Right lobe of liver (tissue), 6 donors: ENCODE results near the gene CELSR1. TPM values are rescaled to one million over a fixed set of nuclear protein-coding genes. Genes with fewer than 3 reads are reported as not detected.

ENCODE experiments used
- ATAC-seq, 4 donors: fragments of 200-7000 bp; cut with Tn5 transposase; one replicate each; pipeline ENCODE4 v1.9.1; 2020; ENCODE audit warnings: mild to moderate bottlenecking in 4 of 4, moderate library complexity in 4 of 4
- DNase-seq, 3 donors: peaks; one replicate each; pipeline ENCODE4 v3.0.0-alpha.2; 2020
- H3K27ac ChIP-seq, 3 donors: fragments of 200-600 bp; one replicate each; pipeline ENCODE4 v1.8.0; 2022
- H3K27me3 ChIP-seq, 2 donors: fragments of 200-600 bp; one replicate each; pipeline ENCODE4 v1.8.0; 2022
- H3K36me3 ChIP-seq, 4 donors: fragments of 200-600 bp; sonication (generic) in 1 of 4; one replicate each; pipeline versions ENCODE4 v1.5.1 to v1.8.0; 2017 to 2022; ENCODE audit warnings: control low read depth in 1 of 4
- H3K4me1 ChIP-seq, 4 donors: fragments of 200-600 bp; sonication (generic) in 1 of 4; one replicate each; pipeline versions ENCODE4 v1.5.1 to v1.8.0; 2017 to 2022; ENCODE audit warnings: control low read depth in 1 of 4
- H3K4me3 ChIP-seq, 3 donors: fragments of 200-600 bp; one replicate each; pipeline ENCODE4 v1.8.0; 2022
- H3K9me3 ChIP-seq, 4 donors: fragments of 200-600 bp; sonication (generic) in 1 of 4; one replicate each; pipeline versions ENCODE4 v1.5.1 to v1.8.0; 2017 to 2022; ENCODE audit warnings: control low read depth in 1 of 4
- POLR2A ChIP-seq: fragments of 450-650 bp; IDR thresholded peaks from one replicate; pipeline ENCODE4 v1.6.1; 2017; ENCODE audit warnings: antibody characterized with exemption, mild to moderate bottlenecking
- WGBS: methylation state at CpG from one replicate; pipeline ENCODE4 v1.1.6; 2018; ENCODE audit warnings: low coverage, low lambda C conversion rate; ENCODE audit not compliant: insufficient coverage; ENCODE audit errors: missing lambda C conversion rate; 5-methylcytosine and 5-hydroxymethylcytosine counted together
- intact Hi-C, 2 donors: fragments of 100-400 bp; cut with DNase I; formaldehyde crosslinking; loops; one replicate each; pipeline versions ENCODE4 v1.11.2 to v1.14.1; 2022
- total RNA-seq, 6 experiments: library from RNA; depleted of rRNA in 2 of 6; stranded (reverse); fragments of >200 nt in 2 of 6; fragmentation: NEBNext Ultra II Directional in 3 of 6; extraction: Animal tissue kit (Norgen Biotek cat#: 25700) in 3 of 6; gene quantifications; one replicate each; pipeline versions ENCODE4 v1.1.0 to v1.2.4, GENCODE V29; 2016 to 2023
- TF ChIP-seq, protein P1 (sequence below), 4 donors: fragments of 200-600 bp in 3 of 4; fragments of 450-650 bp in 1 of 4; IDR thresholded peaks; one replicate each; pipeline versions ENCODE4 v1.5.1 to v1.8.0; 2016 to 2022; ENCODE audit warnings: antibody characterized with exemption in 4 of 4, mild to moderate bottlenecking in 2 of 4
- donor health status: DM: no; HTN: yes; CAD: no.
- donor health status: DM: no; HTN: no; CAD: no.
- donor health status: DM: no; HTN: no; CAD: no.
- donor health status: DM: no; HTN: yes; CAD: no.
- donor health status: DM: no; HTN: yes; CAD: no.

Gene CELSR1
- total RNA-seq, 6 experiments from 2014 or later, result 2.9 to 8.2 (median 5.0) TPM

DNA sequence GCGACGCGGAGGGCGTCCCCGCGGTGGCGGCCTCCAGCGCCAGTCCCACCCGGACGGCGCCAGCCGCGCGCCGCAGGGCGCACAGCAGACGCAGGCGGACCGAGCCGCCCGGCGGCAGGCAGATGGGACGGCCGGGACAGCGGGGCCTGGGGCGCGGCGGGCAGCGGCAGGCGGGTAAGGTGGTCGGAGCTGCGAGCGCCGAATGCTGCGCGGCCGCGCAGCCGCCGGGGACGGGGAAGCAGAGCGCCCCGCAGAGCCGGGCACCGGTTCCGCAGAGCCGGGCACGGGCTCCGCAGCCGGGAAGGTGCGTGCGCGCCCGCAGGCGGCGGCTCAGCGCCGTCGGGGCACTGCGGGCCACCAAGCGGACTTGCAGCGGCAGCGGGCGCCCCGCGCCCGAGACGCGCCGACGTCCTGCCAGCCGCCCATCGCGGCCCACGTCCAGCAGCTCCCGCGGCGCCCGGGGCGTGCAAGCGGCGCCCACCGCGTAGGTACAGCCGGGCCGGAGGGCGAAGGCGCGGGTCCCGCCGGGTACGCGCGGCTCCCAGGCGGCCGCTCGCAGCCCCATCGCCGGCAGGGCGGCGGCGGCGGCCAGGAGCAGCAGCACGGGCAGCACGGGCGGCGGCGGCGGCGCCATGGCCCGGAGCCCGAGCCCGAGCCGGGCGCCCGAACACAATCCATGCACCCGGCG lies 739 bp downstream of the CELSR1 start:
- H3K36me3 ChIP-seq, result no peaks in the 10 kb centered on the region
- peak overlapping the region in 1 of 3 donors; percentile 24 for H3K4me3 ChIP-seq
- H3K27me3 ChIP-seq, result peaks cover 0 to 4% of the 10 kb centered on the region in 2 donors
- H3K4me1 ChIP-seq, result peaks cover 0 to 8% (median 0%) of the 10 kb centered on the region in 4 donors
- TF ChIP-seq, protein P1, sequence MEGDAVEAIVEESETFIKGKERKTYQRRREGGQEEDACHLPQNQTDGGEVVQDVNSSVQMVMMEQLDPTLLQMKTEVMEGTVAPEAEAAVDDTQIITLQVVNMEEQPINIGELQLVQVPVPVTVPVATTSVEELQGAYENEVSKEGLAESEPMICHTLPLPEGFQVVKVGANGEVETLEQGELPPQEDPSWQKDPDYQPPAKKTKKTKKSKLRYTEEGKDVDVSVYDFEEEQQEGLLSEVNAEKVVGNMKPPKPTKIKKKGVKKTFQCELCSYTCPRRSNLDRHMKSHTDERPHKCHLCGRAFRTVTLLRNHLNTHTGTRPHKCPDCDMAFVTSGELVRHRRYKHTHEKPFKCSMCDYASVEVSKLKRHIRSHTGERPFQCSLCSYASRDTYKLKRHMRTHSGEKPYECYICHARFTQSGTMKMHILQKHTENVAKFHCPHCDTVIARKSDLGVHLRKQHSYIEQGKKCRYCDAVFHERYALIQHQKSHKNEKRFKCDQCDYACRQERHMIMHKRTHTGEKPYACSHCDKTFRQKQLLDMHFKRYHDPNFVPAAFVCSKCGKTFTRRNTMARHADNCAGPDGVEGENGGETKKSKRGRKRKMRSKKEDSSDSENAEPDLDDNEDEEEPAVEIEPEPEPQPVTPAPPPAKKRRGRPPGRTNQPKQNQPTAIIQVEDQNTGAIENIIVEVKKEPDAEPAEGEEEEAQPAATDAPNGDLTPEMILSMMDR (IDR thresholded peaks at IDR 0.05), result no peak
- TF ChIP-seq POLR2A, result no peak
- DNase-seq (no peak), ATAC-seq (peak in 1 of 4 donors; percentile 10)
- no peaks in the 10 kb centered on the region for H3K9me3 ChIP-seq
- intact Hi-C loops, result loop anchor here in 1 of 2 donors (5.0 kb wide), 1 partner anchor 179 kb away; no protein-coding TSS in a partner anchor
- H3K27ac ChIP-seq, result no peak overlapping the region
- WGBS, result no CpG with 5 or more reads among the region's 118 CpGs

- Histone ChIP-seq H3K4me1 (peaks cover 0 to 8% (median 0%) of the 10 kb centered on the region in 4 donors), H3K27me3 (peaks cover 0 to 4% of the 10 kb centered on the region in 2 donors), H3K9me3 (no peaks in the 10 kb centered on the region), H3K36me3 (no peaks in the 10 kb centered on the region), H3K27ac (no peak overlapping the region), H3K4me3 (no peak overlapping the region)
- 89% methylated on average over 28 of the region's 78 CpGs for WGBS
- no peak for ATAC-seq
- intact Hi-C loops, result loop anchor here in 1 of 2 donors (5.0 kb wide), 1 partner anchor 179 kb away; no protein-coding TSS in a partner anchor
- TF ChIP-seq, protein P1 (IDR thresholded peaks at IDR 0.05), result no peak
- TF ChIP-seq POLR2A, result no peak
- DNase-seq, result no peak
Measured at GRCh38 chr22:46535876-46536536, 1.4 kb downstream of the CELSR1 start.

DNA sequence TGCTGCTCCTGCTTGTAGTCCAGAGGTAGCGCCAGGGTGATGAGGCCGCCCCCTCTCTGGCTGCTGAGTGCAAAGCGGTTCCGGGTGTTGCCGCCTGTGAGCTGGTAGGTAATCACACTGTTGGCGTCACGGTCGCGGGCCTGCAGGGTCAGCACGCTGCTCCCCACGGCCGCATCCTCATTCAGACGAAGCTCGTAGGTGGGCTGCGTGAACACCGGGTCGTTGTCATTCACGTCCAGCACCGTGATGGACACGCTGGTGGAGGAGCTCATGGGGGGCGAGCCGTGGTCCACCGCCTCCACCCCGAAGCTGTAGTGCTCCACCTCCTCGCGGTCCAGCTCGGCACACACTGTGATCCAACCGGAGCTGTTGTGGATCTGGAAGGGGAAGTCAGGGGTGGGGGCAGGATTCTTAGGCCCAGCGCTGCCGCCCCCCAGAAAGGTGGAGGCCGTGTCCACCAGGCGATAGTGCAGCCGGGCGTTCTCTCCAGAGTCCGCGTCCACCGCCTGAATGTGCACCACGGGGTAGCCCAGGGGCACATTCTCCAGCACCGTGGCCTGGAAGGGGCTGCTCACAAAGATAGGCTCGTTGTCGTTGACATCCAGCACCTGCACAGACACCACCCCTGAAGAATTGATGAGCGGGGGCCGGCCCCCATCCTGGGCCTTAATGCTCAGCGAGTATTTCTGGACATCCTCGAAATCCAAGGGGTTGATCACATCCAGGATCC lies 2.4 kb downstream of the CELSR1 start:
- intact Hi-C loops, result loop anchor here in 1 of 2 donors (5.0 kb wide), 1 partner anchor 178 kb away; no protein-coding TSS in a partner anchor
- no peaks in the 10 kb centered on the region for H3K9me3 ChIP-seq
- H3K27me3 ChIP-seq, result peaks cover 0 to 4% of the 10 kb centered on the region in 2 donors
- no peaks in the 10 kb centered on the region for H3K36me3 ChIP-seq
- H3K4me3 ChIP-seq, result no peak overlapping the region
- DNase-seq, result no peak
- H3K4me1 ChIP-seq, result peaks cover 0 to 8% (median 0%) of the 10 kb centered on the region in 4 donors
- TF ChIP-seq, protein P1 (IDR thresholded peaks at IDR 0.05), result no peak
- no peak for TF ChIP-seq POLR2A
- no peak for ATAC-seq
- no peak overlapping the region for H3K27ac ChIP-seq
- 100% methylated on average over 2 of the region's 45 CpGs for WGBS

GRCh38 chr22:46534177-46534776 lies 3.1 kb downstream of the CELSR1 start:
- WGBS, result 97% methylated on average over 6 of the region's 30 CpGs
- Histone ChIP-seq H3K27me3 (peaks cover 0 to 4% of the 10 kb centered on the region in 2 donors), H3K4me3 (no peak overlapping the region), H3K36me3 (no peaks in the 10 kb centered on the region), H3K27ac (no peak overlapping the region), H3K9me3 (no peaks in the 10 kb centered on the region), H3K4me1 (peaks cover 0 to 8% (median 0%) of the 10 kb centered on the region in 4 donors)
- ATAC-seq (no peak), DNase-seq (no peak)
- no peak for TF ChIP-seq POLR2A
- TF ChIP-seq, protein P1 (IDR thresholded peaks at IDR 0.05), result no peak
- intact Hi-C loops, result no loop called here
